PC-3 (cell line): ENCODE data around the gene THSD1. TPM values are rescaled to one million over a fixed set of nuclear protein-coding genes. Genes with fewer than 3 reads are reported as not detected.
A peak's percentile ranks its signal among the peaks of the same experiment; 100 is the strongest.
"Not testable (repeated sequence)": the region's sequence is repeated elsewhere in the genome, so short reads cannot be mapped to it uniquely, and the experiment has no call there.

Experiments used
- ATAC-seq: fragments of 200-7000 bp; cut with Tn5 transposase; 2 replicates; pipeline ENCODE4 v1.9.1; 2020; ENCODE audit warnings: mild to moderate bottlenecking, moderate library complexity
- BruUV-seq: library from RNA; stranded (reverse); fragments of 400-500 nt; replicated peaks from 2 replicates; lab custom pipeline; 2021; lab: Mats Ljungman, UMichigan
- CTCF ChIA-PET: fragments of 300-600 bp; sonication (Branson Sonifier 250); formaldehyde crosslinking; loops from one replicate; lab custom pipeline; 2022; ENCODE audit warnings: antibody characterized with exemption; lab: Charles Lee
- POLR2A ChIA-PET: fragments of 300-600 bp; sonication (Branson Sonifier 250); formaldehyde crosslinking; loops from one replicate; lab custom pipeline; 2022; ENCODE audit warnings: antibody characterized with exemption; ENCODE audit not compliant: unreplicated experiment; lab: Charles Lee
- DNase-seq: peaks from one replicate; pipeline ENCODE4 v3.0.0-alpha.2; 2015
- H2AFZ ChIP-seq: fragments of 300-600 bp; sonication (generic); 2 replicates; pipeline ENCODE4 v1.6.0; 2016; ENCODE audit warnings: antibody characterized with exemption, low read length
- H3F3A ChIP-seq: fragments of 300-600 bp; sonication (generic); one replicate; pipeline ENCODE4 v1.6.0; 2017; ENCODE audit warnings: antibody characterized with exemption, low read length, control low read depth, mild to moderate bottlenecking; ENCODE audit not compliant: unreplicated experiment
- H3K27ac ChIP-seq: fragments of 300-600 bp; sonication (generic); 2 replicates; pipeline ENCODE4 v1.5.1; 2016; ENCODE audit warnings: mild to moderate bottlenecking, low read length
- H3K27me3 ChIP-seq: fragments of 300-600 bp; sonication (generic); 2 replicates; pipeline ENCODE4 v1.6.1; 2016; ENCODE audit warnings: low read length, mixed read lengths
- H3K36me3 ChIP-seq: fragments of 300-600 bp; sonication (generic); 2 replicates; pipeline ENCODE4 v1.6.1; 2016; ENCODE audit warnings: low read depth, mixed run types, low read length, mixed read lengths
- H3K4me1 ChIP-seq: fragments of 300-600 bp; sonication (generic); 2 replicates; pipeline ENCODE4 v1.5.1; 2016; ENCODE audit warnings: low read length; ENCODE audit not compliant: insufficient read depth
- H3K4me2 ChIP-seq: fragments of 300-600 bp; sonication (generic); 2 replicates; pipeline ENCODE4 v1.6.0; 2016; ENCODE audit warnings: low read length
- H3K4me3 ChIP-seq: fragments of 300-600 bp; sonication (generic); 2 replicates; pipeline ENCODE4 v1.5.1; 2016; ENCODE audit warnings: mild to moderate bottlenecking, low read length, mixed read lengths
- H3K79me2 ChIP-seq: fragments of 300-600 bp; sonication (generic); 2 replicates; pipeline ENCODE4 v1.6.1; 2017; ENCODE audit warnings: low read length, mixed read lengths
- H3K9ac ChIP-seq: fragments of 300-600 bp; sonication (generic); 2 replicates; pipeline ENCODE4 v1.6.0; 2016; ENCODE audit warnings: mild to moderate bottlenecking, low read length
- H3K9me2 ChIP-seq: fragments of 300-600 bp; sonication (generic); replicated peaks from 2 replicates; pipeline ENCODE4 v1.6.1; 2016; ENCODE audit warnings: mixed run types, low read length, mixed read lengths
- H3K9me3 ChIP-seq: fragments of 300-600 bp; sonication (generic); 2 replicates; pipeline ENCODE4 v1.6.1; 2016; ENCODE audit warnings: low read length, mixed read lengths
- H4K20me1 ChIP-seq: fragments of 300-600 bp; sonication (generic); 2 replicates; pipeline ENCODE4 v1.6.1; 2016; ENCODE audit warnings: low read length, mixed read lengths
- CTCF ChIP-seq: fragments of 300-600 bp; sonication (generic); conservative IDR thresholded peaks from 2 replicates; pipeline ENCODE4 v1.5.1; 2017; ENCODE audit warnings: antibody characterized with exemption, low read depth, mild to moderate bottlenecking, low read length
- EZH2 ChIP-seq: fragments of 300-600 bp; sonication (generic); IDR thresholded peaks from one replicate; pipeline ENCODE4 v1.6.1; 2017; ENCODE audit warnings: antibody characterized with exemption, mild to moderate bottlenecking, low read length; ENCODE audit not compliant: unreplicated experiment
- EZH2phosphoT487 ChIP-seq: fragments of 300-600 bp; sonication (generic); IDR thresholded peaks from 2 replicates; pipeline ENCODE4 v1.6.1; 2018; ENCODE audit warnings: mild to moderate bottlenecking, antibody characterized with exemption, low read length, borderline replicate concordance
- intact Hi-C: fragments of 100-400 bp; cut with micrococcal nuclease; formaldehyde crosslinking; loops from 2 replicates; pipeline ENCODE4 v1.9.0; 2023
- total RNA-seq: library from RNA; depleted of rRNA; stranded (reverse); fragments of >200 nt; gene quantifications from 2 replicates; pipeline ENCODE4 v1.2.3, GENCODE V29; 2014

THSD1 gene
- total RNA-seq, 1 experiment from 2014 or later: 1.0 TPM

DNA sequence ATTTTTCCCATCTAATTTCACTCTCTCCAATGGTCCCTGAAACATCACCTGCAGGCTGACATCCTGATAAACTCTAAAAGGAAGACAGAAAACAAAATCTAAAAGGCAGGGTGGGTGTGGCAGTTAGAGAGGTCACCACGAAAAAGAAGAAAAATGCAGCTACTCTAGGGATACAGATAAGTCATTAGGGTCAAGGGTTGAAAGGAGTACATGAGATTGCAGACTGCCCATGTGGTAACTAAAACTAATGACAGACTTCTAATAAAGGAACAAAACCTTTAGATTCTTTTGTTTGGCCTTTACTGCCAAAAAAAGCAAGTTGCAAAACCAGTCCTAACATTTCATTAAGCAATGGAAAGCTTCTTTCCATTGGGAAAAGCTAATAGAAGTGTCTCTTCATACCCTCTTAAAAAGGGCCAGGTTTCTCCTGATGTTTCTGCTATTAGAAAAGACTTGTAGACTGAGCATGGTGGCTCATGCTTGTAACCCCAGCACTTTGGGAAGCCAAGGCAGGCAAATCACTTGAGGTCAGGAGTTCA lies 31.0 kb downstream of the THSD1 start:
- H3K4me1 ChIP-seq: peaks cover 14% of the 10 kb centered on the region
- H3K9ac ChIP-seq: no peak overlapping the region
- H3K9me3 ChIP-seq: no peaks in the 10 kb centered on the region
- no peaks in the 10 kb centered on the region for H3K27me3 ChIP-seq
- H3K4me3 ChIP-seq: no peak overlapping the region
- H3F3A ChIP-seq: no peaks in the 10 kb centered on the region
- no peaks in the 10 kb centered on the region for H3K79me2 ChIP-seq
- TF ChIP-seq EZH2 (no peak), EZH2phosphoT487 (no peak), CTCF (no peak)
- no peak overlapping the region for H2AFZ ChIP-seq
- CTCF ChIA-PET: no interaction called here
- intact Hi-C loops: no loop called here
- POLR2A ChIA-PET: no interaction called here
- no peaks in the 10 kb centered on the region for H3K9me2 ChIP-seq
- no peaks in the 10 kb centered on the region for H3K36me3 ChIP-seq
- H3K27ac ChIP-seq: no peak overlapping the region
- no peaks in the 10 kb centered on the region for H4K20me1 ChIP-seq
- no TSS peak for BruUV-seq
- no peak for ATAC-seq
- DNase-seq: no peak
- H3K4me2 ChIP-seq: no peak overlapping the region

GRCh38 chr13:52374389-52374788 lies 31.6 kb downstream of the THSD1 start:
- Histone ChIP-seq H3K79me2 (no peaks in the 10 kb centered on the region), H3F3A (no peaks in the 10 kb centered on the region), H3K4me2 (no peak overlapping the region), H3K27me3 (no peaks in the 10 kb centered on the region), H3K4me1 (peaks cover 14% of the 10 kb centered on the region), H3K9ac (no peak overlapping the region), H3K4me3 (no peak overlapping the region), H4K20me1 (no peaks in the 10 kb centered on the region), H3K27ac (no peak overlapping the region), H3K9me3 (no peaks in the 10 kb centered on the region), H3K36me3 (no peaks in the 10 kb centered on the region), H3K9me2 (no peaks in the 10 kb centered on the region), H2AFZ (no peak overlapping the region)
- ATAC-seq (no peak), DNase-seq (no peak)
- ChIA-PET POLR2A (interaction anchor here (0.6 kb wide), 1 partner anchor 31 kb away, joined by 4 read pairs; no protein-coding TSS in a partner anchor), CTCF (no interaction called here)
- intact Hi-C loops: no loop called here
- no peak for TF ChIP-seq CTCF
- no peak for TF ChIP-seq EZH2phosphoT487
- TF ChIP-seq EZH2: no peak
- BruUV-seq: no TSS peak

DNA sequence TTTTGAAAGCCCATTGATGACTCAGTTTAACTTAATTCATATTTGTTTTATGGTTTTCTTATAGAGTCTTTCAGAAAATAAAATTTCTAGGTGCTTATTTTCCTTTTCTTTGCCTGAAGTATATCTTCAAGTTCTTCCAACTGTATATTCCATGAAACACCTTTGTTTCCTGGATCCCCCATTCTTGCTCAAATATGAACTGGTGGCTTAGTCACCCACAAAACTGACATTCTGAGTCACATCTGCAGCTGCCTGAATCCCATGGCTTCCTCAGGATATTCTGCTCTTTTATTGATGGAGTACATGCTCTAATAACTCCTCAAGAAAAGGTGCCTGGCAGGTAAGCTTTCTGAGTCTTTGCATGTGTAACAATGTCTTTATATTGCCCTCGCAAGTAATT lies 32.7 kb downstream of the THSD1 start:
- peak; percentile 54 for ATAC-seq
- intact Hi-C loops, H3F3A ChIP-seq, H3K4me3 ChIP-seq, H3K27ac ChIP-seq, H3K36me3 ChIP-seq, H2AFZ ChIP-seq, H3K4me2 ChIP-seq, H3K9me3 ChIP-seq, H3K27me3 ChIP-seq, CTCF ChIA-PET, H4K20me1 ChIP-seq, H3K79me2 ChIP-seq, POLR2A ChIA-PET, H3K9ac ChIP-seq, H3K9me2 ChIP-seq, BruUV-seq: not testable (repeated sequence)
- H3K4me1 ChIP-seq: peaks cover 14% of the 10 kb centered on the region
- peak; percentile 41 for DNase-seq
